HG02852 (cell line): ENCODE data around the gene SCAI.
"Not testable (repeated sequence)": the region's sequence is repeated elsewhere in the genome, so short reads cannot be mapped to it uniquely, and the experiment has no call there.

Experiments used
- ATAC-seq: cut with Tn5 transposase; IDR thresholded peaks from one replicate; pipeline ENCODE4 v1.9.1; 2021; ENCODE audit warnings: mild to moderate bottlenecking, moderate library complexity; ENCODE audit not compliant: unreplicated experiment

Gene SCAI

DNA sequence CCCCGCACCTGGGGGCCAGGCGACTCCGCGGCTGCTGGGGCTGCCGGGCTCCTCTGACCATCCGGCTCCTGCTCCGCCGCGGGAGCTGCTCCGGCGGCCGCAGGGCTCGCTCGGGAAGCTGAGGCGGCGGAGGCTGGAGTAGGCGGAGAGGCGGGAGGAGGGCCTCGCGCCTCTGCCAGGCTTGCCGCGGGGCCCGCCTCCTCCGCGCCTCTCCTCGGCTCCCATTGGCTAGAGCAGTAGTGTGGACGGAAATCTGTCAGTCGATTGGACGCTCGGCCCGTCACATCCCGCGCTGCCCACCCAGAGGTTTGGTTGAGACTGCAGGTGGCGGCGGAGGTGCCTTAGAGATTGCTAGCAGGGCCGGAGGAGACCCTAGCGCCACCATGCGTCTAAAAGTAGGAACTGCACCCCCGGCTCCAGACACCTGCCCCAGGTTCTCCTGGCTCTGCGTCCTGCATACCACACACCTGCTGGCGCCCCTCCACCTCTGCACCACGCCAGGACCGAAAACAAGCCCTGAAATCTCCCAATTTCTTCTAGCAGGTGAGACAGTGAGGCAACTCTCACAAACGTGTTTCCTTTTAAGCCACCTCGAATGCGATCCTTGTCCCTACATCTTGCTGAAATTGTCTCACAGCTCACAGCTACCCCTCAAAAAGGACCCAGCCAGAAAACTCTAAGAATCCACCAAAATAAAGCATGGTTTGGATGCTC, at the start of gene SCAI:
Gene SCAI (minus strand): TSS at position 152 of the 714 bp plus-strand sequence. CDS start 91 bp downstream, at position 61.
- peak; percentile 99 for ATAC-seq

DNA sequence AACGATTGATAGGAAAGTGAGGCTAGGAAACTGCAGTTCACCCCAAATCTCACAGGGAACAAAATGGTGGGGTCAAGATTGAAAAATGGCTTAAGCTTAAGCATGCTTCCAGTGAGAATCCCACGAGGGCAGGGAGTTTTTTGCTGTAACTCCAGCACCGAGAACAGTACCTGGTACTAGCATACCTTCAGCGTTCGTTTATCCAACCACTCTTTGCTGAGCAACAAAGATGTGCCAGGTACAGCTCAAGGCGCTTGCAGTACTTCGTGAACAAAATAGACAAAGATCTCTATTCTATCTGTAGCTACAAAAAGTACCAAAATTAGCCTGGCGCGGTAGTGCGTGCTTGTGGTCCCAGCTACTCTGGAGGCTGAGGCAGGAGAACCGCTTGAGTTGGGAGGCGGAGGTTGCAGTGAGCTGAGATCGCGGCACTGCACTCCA, 47.1 kb upstream of the SCAI start:
- no peak for ATAC-seq

DNA sequence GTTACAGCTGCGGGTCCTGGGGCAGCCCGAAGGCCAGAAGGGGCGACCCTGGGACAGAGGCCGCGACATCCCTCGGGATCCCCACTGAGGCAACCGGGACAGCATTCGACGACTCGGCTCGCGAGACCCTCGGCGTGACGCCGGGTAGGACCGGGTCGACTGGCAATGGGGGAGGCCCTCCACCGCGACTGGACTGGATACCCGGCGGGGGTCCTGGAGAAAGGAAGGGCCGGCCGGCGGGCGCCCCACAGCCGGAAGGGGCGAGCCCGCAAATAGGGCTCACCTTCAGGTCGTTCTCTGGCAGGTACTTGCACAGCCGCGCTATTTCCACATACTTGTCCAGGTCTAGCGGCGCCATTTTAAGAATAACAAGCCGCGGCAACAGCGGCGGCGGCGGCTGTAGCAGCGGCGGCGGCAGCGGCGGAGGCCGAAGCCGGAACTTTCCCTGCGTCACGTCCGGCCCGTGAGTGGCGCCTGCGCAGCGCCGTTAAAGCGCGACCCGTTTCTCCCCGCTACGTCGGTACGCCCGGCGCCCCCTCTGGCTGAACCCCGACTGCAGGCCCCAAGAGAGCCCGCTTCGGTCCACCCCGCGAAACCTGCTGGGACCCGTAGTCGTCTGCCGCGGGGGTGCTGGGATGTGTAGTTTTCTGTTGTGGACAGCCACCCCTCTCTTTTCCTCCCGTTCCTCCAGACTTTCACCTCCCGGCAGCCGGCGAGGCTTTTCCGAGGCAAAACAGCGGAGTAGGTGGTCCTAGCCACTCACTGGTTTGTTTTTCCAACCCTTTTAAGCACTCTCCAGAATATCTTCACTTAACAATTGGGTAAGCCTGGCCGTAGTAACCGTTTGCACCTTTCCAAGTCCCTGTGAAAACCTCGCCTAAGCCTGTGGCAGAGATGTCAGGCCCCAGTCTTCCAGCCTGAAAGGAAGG, 46.3 kb upstream of the SCAI start, which contains the start of gene PPP6C:
Gene PPP6C (minus strand): TSS at position 443 of the 929 bp plus-strand sequence. CDS start 85 bp downstream, at position 358.
- peak; percentile 96 for ATAC-seq

DNA sequence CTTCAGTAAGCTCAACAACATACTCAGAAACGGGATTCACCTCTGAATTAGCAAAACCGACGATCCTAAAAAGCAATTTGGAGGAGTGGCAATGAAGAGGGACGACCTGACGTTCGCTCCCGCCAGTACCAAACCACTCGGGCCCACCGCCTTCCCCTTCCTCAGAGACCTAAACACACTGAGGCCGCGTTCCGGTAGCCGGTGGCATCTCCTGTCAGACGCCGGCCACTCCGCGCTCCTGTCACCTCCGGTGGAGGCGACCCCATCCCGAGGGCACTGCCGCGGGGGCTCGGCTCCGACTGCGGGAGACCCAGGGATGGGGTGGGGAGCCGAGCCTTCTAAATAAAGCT, 45.7 kb upstream of the SCAI start:
- ATAC-seq = peak; percentile 13

DNA sequence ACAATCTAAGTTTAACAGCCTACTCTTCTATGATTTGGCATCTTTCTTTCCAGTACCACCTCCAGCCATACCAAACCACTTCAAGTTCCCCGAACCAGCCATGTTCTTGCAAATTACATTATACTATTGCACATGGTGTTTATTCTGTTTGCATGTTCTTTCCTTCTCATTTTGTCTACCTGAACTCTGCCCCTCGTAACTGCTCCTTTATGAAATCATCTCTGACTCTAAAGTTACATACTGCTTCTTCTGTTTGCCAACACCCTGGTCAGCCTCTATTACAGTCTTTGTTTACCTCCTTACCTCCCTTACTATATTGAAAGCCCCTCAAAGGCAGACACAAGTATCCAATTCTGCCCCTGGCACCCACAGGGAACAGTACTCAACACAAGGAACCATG, 40.2 kb upstream of the SCAI start:
- ATAC-seq = no peak

DNA sequence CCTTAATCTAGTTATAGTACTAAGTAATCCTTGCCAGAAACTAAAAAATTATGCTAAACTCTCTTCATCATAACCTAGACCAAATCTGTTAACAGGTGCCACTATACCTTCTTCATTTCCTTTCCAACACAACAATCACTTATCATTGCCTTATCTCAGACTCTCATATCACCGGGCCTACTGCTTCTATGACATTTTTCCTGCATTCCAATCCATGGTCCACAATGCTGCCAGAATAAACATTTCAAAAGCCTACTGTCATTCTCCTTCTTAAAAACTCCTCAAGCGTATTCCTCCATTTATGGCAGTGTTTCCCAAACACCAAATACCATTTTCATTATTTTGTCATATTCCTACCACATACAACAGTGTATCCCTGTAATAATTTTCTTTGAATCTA, 39.7 kb upstream of the SCAI start:
- ATAC-seq = no peak

DNA sequence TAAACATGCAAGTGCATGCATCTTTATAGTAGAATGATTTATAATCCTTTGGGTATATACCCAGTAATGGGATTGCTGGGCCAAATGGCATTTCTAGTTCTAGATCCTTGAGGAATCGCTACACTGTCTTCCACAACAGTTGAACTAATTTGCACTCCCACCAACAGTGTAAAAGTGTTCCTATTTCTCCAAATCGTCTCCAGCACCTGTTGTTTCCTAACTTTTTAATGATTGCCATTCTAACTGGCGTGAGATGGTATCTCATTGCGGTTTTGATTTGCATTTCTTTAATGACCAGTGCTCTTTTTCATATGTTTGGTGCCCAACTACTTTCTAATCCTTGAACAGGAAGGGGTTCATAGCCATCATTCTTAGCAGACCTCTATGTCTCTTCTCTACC, 38.4 kb upstream of the SCAI start:
- ATAC-seq = not testable (repeated sequence)

DNA sequence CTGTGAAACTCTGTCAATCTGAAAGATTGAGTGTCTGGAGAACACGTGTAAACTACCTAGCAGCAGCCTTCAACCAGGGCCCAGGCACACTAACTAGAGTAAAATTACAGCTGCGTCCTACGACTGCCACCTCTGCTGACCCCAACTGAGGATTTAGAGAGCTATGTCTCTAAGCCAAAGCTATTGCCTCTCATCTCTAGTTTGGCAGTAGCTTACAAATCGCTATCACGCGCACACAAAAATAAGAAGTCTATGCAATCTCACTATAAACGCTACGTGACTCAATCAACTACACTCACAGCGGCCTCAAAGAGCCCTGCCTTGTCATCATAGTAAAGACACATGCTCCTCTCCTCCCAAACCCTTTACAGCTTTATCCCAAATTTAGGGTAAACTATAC, 37.5 kb upstream of the SCAI start:
- no peak for ATAC-seq

DNA sequence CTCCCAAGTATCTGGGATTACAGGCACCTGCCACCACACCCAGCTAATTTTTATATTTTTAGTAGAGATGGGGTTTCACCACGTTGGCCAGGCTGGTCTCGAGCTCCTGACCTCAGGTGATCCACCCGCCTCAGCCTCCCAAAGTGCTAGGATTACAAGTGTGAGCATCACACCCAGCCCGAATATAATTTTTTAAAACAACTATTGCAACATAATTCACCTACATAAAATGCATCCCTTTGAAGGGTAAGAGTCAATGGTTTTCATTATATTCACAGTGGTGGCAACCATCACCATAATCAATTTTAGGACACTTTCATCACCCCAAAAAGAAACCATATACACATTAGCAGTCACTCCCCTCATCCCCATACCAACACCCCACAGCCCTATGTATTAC, 36.4 kb upstream of the SCAI start:
- not testable (repeated sequence) for ATAC-seq

DNA sequence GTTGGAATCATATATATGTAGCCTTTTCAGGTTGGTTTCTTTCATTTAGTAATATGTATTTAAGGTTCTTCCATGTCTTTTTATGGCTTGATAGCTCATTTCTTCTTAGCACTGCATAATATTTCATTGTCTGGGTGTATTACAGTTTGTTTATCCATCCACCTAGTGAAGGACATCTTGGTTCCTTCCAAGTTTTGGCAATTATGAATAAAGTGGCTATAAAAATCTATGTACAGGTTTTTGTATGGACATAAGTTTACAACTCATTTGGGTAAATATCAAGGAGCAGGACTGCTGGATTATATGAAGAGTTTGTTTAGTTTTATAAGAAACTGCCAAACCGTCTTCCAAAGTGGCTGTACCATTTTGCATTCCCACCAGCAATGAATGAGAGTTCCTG, 34.6 kb upstream of the SCAI start:
- no peak for ATAC-seq

DNA sequence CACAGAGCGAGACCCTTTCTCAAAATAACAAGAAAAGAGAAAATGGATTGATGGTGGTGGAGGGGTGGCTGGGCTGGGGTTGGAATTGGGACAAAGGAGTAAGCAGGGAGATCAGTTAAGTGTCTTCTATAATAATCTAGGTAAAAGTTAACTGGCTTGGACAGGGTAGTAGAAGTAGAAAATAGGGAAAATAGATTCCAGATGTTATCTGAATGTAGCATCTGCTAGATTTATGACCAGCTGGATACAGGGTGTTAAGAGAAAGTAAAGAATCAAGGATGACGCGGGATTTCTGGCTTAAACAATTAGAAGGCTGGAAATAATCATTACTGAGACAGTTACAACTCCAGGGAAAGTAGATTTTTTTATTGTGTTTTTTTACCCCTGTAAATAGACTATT, 33.3 kb upstream of the SCAI start:
- no peak for ATAC-seq

DNA sequence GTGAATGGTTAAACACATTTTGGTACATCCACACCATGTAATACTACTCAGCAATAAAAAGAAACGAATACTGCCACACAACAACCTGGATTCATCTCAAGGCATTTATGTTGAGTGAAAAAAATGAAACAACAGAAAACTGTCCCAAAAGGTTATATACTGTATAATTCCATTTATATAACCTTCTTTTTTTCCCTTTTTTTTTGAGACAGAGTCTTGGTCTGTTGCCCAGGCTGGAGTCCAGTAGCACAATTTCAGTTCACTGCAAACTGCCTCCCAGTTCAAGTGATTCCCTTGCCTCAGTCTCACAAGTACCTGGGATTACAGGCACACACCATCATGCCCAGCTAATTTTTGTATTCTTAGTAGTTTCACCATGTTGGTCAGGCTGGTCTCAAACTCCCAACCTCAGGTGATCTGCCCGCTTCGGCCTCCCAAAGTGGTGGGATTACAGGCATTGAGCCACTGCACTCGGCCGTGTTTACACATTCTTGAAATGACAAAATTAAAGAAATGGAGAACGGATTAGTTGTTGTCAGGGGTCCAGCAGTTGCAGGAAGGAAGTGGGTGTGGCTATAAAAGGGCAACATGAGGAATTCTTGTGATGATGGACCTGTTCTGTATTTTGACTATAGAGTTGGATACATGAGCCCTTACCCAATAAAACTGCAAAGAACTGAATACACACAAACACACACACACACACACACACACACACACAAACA, 28.9 kb upstream of the SCAI start:
- no peak for ATAC-seq

DNA sequence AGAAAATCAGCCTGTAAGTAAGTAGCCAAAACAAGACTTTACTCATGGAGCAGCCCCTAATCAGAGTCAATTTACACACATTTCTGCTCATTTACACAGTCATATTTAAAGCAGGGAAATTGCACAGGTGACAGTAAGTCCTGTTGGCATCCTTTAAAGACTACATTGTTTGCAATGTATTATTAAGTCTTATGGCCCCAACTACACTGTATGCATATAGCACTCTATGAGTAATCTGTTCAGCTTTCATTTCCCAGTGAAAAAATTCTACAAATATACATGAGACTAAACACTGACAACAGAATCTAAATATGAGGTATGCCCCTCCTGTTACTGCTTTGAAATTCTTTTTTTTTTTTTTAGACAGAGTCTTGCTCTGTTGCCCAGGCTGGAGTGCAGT, 26.6 kb upstream of the SCAI start:
- no peak for ATAC-seq

DNA sequence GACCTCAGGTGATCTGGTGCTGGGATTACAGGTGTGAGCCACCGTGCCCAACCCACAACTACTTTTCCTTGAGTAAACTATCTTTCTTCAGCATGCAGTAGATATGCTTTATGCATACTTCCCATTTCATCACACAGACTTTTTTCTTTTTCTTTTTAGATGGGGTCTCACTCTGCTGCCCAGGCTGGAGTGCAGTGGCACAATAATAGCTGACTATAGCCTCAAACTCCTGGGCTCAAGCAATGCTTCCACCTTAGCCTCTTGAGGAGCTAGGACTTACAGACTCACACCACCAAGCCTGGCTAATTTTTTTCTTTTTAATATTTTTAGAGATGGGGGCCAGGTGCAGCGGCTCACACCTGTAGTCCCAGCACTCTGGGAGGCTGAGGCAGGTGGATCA, 23.4 kb upstream of the SCAI start:
- ATAC-seq = no peak

DNA sequence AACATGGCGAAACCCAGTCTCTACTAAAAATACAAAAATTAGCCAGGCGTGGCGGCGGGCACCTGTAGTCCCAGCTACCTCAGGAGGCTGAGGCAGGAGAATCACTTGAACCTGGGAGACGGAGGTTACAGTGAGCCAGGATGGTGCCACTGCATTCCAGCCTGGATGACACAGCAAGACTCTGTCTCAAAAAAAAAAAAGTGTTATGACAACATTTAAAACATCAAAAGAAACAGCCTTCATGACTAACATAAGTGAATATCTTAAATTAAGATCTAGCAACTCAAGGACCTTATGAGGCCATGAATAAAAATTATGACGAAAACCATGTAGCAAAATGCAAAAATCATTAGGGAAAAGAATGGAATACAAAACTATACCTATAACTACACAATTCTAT, 19.6 kb upstream of the SCAI start:
- not testable (repeated sequence) for ATAC-seq

DNA sequence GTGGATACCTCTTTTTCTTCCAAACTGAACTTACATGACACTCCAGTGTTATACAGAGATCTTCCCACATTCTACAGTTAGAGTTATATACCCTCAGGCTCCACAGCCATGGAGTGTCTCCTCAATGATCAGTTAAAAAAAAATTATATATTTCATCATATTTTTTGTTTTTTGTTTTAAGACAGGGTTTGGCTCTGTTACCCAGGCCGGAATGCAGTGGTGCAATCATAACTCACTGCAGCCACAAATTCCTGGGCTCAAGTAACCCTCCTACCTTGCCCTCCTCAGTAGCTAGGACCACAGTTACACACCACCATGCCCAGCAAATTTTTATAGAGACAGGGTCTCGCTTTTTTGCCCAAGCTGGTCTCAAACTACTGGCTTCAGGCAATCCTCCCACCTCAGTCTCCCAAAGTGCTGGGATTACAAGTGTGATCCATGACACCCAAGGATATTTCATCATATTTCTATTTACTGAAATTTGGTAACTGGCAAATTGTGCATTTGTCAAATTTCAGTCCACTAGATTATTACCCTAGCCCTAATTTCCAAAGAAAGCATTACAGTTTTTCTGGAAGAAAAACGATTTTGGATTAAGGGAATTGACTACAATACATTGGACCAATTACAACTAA, 18.1 kb upstream of the SCAI start:
- ATAC-seq = no peak

DNA sequence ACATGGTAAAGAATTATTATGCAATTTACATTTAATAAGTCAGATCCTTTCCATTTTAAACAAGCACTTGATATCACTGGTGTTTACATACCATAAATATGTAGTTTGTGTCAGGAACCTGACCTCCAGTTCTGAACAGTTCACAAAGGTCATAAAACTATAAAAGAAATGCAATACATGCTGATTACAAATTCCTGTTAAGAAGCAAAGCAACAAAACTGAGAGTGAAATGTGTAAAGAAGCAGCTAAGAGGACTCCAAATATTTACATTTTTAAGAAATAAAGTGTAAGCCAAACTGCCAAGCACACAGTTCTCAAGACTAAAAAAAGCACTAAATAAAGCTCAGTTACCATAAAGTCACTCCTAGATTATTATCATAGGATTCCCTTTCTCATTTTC, 17.4 kb upstream of the SCAI start:
- no peak for ATAC-seq

DNA sequence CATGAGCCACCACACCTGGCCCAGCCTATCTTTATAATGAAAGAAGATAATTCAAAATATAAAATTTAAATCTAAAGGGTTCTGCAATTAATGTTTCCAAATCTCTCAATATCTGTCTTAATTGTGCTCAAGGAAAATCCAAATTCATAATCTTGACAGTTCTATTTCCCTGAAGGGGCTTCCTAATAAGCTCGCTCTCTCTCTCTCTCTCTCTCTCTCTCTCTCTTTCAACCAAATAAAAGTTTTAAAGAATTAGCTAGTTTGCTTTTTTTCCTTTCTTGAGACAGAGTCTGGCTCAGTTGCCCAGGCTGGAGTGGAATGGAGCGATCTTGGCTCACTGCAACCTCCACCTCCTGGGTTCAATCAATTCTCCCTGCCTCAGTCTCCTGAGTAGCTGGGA, 13.2 kb upstream of the SCAI start:
- no peak for ATAC-seq

DNA sequence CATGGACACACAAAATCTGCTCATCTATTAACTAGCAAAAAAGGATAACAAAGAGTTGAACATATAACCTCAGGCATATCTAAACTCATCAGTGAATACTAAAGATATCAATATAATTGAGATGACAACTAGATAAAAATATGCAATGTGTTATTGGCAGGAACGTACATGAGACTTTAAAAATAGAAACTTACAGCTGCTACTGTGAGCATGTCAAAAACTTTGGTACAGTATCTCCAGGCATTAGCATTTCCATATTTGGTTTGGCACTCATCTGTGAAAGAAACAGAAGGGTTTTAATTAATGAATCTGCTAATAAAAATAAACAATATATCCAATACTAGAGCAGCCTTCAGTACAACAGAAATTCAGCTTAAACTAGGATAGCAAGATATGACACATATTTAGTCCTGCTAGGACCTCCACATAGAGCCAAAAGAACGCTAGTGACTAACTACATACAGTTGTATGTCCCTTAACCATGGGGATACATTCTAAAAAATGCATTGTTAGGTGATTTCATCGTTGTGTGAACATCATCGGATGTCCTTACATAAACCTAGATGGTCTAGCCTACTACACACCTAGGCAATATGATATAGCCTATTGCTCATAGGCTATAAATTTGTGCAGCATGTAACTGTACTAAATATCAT, 10.5 kb upstream of the SCAI start:
- no peak for ATAC-seq

DNA sequence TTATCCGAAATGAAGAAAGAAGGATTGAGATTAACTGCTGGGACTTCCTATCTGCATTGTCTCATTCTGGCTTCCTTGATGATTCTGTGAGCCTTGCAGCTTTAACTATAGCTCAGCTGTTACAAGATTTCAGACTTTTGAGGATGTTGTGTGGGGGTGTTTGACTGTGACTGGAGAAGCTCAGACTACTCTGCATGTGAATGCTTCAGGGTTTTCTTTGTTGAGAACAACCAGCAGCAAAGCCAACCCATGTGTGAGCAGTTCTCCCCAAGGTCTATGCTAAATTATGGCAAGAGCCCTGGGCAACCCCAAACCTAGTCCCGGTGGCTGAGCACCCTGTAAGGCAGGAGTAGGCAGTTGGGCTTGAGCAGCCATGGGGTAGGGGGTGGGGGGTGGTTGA, 8.4 kb upstream of the SCAI start:
- ATAC-seq = no peak
